ENCODE measurements around the gene KNL1.
"Not testable (repeated sequence)": the region's sequence is repeated elsewhere in the genome, so short reads cannot be mapped to it uniquely, and the experiment has no call there.

The KNL1 gene

GRCh38 chr15:40676906-40677305, 82.9 kb downstream of the KNL1 start:
- DNase-seq: not testable (repeated sequence)

- DNase-seq: no peak
Measured at GRCh38 chr15:40680151-40680550, 86.1 kb downstream of the KNL1 start.

- not testable (repeated sequence) for DNase-seq
Measured at GRCh38 chr15:40680959-40681358, 86.9 kb downstream of the KNL1 start.

GRCh38 chr15:40684381-40684780, 90.3 kb downstream of the KNL1 start:
- DNase-seq: no peak

GRCh38 chr15:40685376-40685775, 91.3 kb downstream of the KNL1 start:
- no peak for DNase-seq

- DNase-seq: no peak
Measured at GRCh38 chr15:40688932-40689799, 95.1 kb downstream of the KNL1 start.

- DNase-seq: no peak
Measured at GRCh38 chr15:40691737-40692136, 97.7 kb downstream of the KNL1 start.

- DNase-seq: no peak
Measured at GRCh38 chr15:40693904-40694687, 100.0 kb downstream of the KNL1 start.

GRCh38 chr15:40694688-40695468, 100.8 kb downstream of the KNL1 start, which contains the start of gene RAD51:
RAD51 (plus strand) TSS chr15:40695174; CDS start chr15:40698759, 3,585 bp downstream.
- DNase-seq: peak; percentile 71 to 89 (median 84)

GRCh38 chr15:40695469-40695890, 101.4 kb downstream of the KNL1 start:
- no peak for DNase-seq

GRCh38 chr15:40696228-40696627, 102.2 kb downstream of the KNL1 start:
- DNase-seq: no peak

GRCh38 chr15:40697916-40698315, 103.9 kb downstream of the KNL1 start:
- no peak for DNase-seq

GRCh38 chr15:40702077-40702476, 108.0 kb downstream of the KNL1 start:
- DNase-seq: no peak

GRCh38 chr15:40706121-40706520, 112.1 kb downstream of the KNL1 start:
- DNase-seq: no peak

Data from activated naive CD4-positive, alpha-beta T cell (primary cell).